ENCODE measurements around the gene SLC25A41. TPM values are rescaled to one million over a fixed set of nuclear protein-coding genes. Genes with fewer than 3 reads are reported as not detected.

The SLC25A41 gene
- total and polyA plus RNA-seq, 9 of the 15 experiments (the other 6 are each of a cell fraction or from before 2014, with no cell fraction given), result 0.08 to 4.2 (median 1.6) TPM

DNA sequence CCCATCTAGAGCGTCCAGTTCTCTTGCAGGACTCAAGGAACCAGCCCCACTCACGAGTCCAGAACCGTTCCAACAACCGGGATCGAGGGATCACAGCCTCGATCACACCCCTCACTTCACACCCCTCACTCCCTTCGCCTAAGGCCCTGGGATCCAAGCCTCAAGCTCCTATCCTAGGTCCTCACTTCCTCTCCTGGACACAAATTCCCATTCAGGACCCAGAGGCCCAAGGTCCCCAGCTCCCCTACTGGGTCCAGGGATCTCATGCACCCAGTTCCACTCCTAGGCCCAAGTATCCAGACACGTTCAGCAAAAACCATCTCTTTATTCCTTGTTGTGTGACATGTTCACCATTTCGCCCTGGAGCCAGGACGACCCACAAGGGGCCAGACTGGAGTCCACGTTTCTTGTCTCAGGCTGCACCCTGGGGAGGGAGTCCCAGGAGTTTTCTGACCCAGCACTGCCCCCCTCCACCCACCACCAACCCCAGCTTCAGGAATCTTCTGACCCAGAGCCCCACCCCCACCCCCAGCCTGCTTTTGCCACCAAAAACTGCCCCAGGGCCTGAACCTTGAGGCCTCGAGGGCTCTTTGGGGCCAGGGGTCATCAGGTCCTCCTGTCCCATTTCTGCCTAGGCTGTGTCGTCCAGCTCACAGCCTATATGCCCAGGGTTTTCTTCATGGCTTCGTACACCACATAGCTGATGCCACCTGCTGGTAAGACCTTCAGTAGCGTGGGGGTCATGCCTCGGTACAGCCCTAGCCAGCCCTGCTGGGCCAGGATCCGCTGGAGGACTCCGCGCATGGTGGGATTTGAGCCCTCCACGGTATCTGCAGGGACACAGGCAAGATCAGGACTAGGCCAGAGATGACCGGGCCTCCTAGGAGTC lies 7.6 kb downstream of the SLC25A41 start (continued):
- TF ChIP-seq, protein P1, sequence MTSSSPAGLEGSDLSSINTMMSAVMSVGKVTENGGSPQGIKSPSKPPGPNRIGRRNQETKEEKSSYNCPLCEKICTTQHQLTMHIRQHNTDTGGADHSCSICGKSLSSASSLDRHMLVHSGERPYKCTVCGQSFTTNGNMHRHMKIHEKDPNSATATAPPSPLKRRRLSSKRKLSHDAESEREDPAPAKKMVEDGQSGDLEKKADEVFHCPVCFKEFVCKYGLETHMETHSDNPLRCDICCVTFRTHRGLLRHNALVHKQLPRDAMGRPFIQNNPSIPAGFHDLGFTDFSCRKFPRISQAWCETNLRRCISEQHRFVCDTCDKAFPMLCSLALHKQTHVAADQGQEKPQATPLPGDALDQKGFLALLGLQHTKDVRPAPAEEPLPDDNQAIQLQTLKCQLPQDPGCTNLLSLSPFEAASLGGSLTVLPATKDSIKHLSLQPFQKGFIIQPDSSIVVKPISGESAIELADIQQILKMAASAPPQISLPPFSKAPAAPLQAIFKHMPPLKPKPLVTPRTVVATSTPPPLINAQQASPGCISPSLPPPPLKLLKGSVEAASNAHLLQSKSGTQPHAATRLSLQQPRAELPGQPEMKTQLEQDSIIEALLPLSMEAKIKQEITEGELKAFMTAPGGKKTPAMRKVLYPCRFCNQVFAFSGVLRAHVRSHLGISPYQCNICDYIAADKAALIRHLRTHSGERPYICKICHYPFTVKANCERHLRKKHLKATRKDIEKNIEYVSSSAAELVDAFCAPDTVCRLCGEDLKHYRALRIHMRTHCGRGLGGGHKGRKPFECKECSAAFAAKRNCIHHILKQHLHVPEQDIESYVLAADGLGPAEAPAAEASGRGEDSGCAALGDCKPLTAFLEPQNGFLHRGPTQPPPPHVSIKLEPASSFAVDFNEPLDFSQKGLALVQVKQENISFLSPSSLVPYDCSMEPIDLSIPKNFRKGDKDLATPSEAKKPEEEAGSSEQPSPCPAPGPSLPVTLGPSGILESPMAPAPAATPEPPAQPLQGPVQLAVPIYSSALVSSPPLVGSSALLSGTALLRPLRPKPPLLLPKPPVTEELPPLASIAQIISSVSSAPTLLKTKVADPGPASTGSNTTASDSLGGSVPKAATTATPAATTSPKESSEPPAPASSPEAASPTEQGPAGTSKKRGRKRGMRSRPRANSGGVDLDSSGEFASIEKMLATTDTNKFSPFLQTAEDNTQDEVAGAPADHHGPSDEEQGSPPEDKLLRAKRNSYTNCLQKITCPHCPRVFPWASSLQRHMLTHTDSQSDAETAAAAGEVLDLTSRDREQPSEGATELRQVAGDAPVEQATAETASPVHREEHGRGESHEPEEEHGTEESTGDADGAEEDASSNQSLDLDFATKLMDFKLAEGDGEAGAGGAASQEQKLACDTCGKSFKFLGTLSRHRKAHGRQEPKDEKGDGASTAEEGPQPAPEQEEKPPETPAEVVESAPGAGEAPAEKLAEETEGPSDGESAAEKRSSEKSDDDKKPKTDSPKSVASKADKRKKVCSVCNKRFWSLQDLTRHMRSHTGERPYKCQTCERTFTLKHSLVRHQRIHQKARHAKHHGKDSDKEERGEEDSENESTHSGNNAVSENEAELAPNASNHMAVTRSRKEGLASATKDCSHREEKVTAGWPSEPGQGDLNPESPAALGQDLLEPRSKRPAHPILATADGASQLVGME (CRISPR knock-in tag; IDR thresholded peaks at IDR 0.05), result 0 out of 2 replicates have a peak, but pooled peaks have one; percentile 5
- TF ChIP-seq FOXK1 (CRISPR knock-in tag; IDR thresholded peaks at IDR 0.05; ENCODE audit: borderline replicate concordance) (peak; percentile 43; the same call in 1 of the 2 replicates), TRIM28 (IDR thresholded peaks at IDR 0.05) (peak; percentile 63; the same call in 1 of the 2 replicates), SMAD4 (CRISPR knock-in tag; conservative IDR thresholded peaks at IDR 0.05) (peak; percentile 71; the same call in 1 of the 2 replicates), RAD21 (CRISPR knock-in tag; conservative IDR thresholded peaks at IDR 0.05 in 1 of 2, IDR thresholded peaks at IDR 0.05 in 1 of 2) (peak in 1 of 2 experiments; percentile 29; a peak in 1 of 4 replicates), TEAD4 (IDR thresholded peaks at IDR 0.05; ENCODE audit: low read length) (no peak), TEAD4 (CRISPR knock-in tag; IDR thresholded peaks at IDR 0.05; ENCODE audit: borderline replicate concordance) (no peak), PCBP2 (IDR thresholded peaks at IDR 0.05; ENCODE audit: low read depth, low read length, poor library complexity, severe bottlenecking) (no peak), RUNX1 (IDR thresholded peaks at IDR 0.05; ENCODE audit: low read depth) (no peak), RBM39 (optimal IDR thresholded peaks at IDR 0.05; ENCODE audit: low read depth, low read length) (no peak), ZZZ3 (IDR thresholded peaks at IDR 0.05) (no peak), NR1H2 (CRISPR knock-in tag; IDR thresholded peaks at IDR 0.05) (no peak), SMARCA4 (IDR thresholded peaks at IDR 0.05) (no peak), ELF1 (tag; IDR thresholded peaks at IDR 0.05) (no peak), TAF1 (IDR thresholded peaks at IDR 0.05; ENCODE audit: control insufficient read depth, extremely low read depth, insufficient read depth, low read length, severe bottlenecking) (peak; percentile 9), EGR1 (conservative IDR thresholded peaks at IDR 0.05) (no peak), RBM34 (IDR thresholded peaks at IDR 0.05; ENCODE audit: borderline replicate concordance, insufficient read depth, low read length) (no peak)
- TF ChIP-seq, protein P2, sequence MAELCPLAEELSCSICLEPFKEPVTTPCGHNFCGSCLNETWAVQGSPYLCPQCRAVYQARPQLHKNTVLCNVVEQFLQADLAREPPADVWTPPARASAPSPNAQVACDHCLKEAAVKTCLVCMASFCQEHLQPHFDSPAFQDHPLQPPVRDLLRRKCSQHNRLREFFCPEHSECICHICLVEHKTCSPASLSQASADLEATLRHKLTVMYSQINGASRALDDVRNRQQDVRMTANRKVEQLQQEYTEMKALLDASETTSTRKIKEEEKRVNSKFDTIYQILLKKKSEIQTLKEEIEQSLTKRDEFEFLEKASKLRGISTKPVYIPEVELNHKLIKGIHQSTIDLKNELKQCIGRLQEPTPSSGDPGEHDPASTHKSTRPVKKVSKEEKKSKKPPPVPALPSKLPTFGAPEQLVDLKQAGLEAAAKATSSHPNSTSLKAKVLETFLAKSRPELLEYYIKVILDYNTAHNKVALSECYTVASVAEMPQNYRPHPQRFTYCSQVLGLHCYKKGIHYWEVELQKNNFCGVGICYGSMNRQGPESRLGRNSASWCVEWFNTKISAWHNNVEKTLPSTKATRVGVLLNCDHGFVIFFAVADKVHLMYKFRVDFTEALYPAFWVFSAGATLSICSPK (IDR thresholded peaks at IDR 0.05; ENCODE audit: borderline replicate concordance), result no peak
- TF ChIP-seq, protein P3, sequence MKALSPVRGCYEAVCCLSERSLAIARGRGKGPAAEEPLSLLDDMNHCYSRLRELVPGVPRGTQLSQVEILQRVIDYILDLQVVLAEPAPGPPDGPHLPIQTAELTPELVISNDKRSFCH (CRISPR knock-in tag; IDR thresholded peaks at IDR 0.05), result no peak
- TF ChIP-seq, protein P3 (tag; IDR thresholded peaks at IDR 0.05), result peak; percentile 83; the same call in 1 of the 2 replicates
